Hematopoietic multipotent progenitor cell treated with erythropoietin and hydrocortisone succinate and interleukin-3 and kit ligand, for 4 days (in vitro differentiated cells): ENCODE measurements around the gene PRKCH.

Experiments
- DNase-seq: peaks from one replicate; pipeline ENCODE4 v3.0.0-alpha.2; 2015

PRKCH gene

DNA sequence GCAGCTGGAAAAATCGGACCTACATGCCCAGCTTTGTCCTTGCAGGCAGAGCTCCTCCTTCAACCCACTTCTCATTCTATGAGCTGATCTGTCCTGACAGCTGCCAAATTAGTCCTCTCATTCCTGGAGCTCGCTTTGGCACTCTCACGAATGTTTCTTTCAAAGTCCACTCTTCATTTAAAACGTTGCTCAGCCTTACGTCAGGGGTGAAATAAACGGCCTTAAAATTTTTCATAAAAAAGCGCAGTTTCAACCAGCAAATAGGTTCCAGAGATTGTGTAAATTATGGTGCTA, 253.1 kb downstream of the PRKCH start:
- no peak for DNase-seq

GRCh38 chr14:61575126-61575525, 253.7 kb downstream of the PRKCH start:
- no peak for DNase-seq

DNA sequence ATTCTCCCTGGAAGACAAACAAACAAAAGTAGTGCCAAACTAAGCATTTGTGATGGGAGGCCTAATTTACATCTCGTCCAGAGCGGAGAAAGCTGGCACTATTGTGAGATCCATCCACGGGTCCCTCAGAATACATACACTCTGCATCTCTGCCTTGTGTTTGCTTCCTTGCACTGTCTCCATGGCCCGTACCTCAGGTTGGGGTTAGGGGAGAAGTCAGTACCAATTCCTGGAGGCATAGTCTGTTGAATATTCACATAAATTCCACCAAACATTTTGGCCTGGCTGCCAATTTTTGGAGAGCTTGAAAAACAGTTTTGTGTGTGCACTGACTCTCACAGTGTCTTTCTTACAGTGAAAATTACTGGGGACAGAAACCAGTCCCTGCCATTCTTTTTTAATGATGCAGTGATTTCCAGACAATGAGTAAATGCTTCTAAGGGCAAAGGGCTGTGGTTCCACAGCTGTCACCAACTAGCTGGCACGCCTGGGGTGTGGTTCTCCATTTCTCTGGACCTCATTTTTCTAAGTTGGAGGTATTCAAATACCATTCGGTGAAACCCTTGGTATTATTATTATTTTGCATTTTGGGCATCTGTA, 254.3 kb downstream of the PRKCH start:
- no peak for DNase-seq

DNA sequence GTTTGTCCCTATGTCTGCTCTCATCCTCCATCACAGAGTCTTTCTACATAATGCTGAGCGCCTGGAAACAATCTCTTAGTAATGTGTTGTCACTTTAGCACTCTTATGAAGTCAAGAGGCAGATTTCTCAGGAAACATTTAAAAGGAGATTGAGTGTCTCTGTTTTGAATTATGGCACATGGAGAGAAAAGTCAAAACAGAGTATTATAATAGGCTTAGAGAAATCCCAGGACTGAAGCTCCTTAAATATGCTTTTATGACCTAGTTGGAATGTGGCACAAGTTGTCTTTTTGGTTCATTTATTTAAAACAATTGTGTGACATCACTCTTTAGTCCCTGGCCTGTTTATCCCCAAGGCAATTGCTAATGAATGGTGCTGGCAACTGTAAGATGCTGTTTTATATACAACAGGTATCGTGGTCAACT, 256.1 kb downstream of the PRKCH start:
- no peak for DNase-seq

GRCh38 chr14:61578745-61579144, 257.4 kb downstream of the PRKCH start:
- DNase-seq: peak; percentile 70

- DNase-seq: no peak
Observed at GRCh38 chr14:61581340-61581739, 260.0 kb downstream of the PRKCH start.

DNA sequence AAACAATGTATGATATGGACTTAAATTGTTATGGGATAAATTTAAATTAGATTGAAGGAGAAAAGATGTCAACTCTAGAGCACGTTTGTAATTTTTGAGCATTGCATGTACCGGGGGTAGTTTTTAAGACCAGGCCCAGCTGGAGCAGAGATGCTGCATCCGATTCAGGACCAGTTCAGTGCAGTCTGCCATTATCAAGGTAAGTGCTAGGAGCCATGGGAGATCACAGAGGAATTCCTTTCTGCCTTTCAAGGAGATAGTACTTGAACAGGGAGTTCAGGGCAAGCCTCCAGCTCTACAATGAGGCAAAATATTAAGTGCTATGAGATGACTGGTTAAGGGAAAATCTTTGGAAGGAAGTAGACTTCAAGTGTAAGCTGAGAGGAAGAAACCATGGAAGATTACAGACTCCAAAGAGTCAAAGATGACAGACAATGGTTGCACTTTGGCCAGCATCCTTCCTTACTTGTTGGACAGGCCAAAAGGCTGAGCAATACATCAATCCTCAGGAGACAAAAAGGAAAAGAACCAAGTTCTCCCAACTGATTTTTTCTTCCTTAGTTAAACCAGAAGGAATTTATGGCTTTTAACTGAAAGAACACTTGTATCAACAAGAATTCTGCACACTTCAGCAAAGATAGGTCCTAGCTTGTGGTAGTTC, 260.7 kb downstream of the PRKCH start:
- DNase-seq: no peak

- DNase-seq: no peak
Observed at GRCh38 chr14:61582815-61583214, 261.4 kb downstream of the PRKCH start.

- DNase-seq: no peak
Observed at GRCh38 chr14:61584331-61584741, 263.0 kb downstream of the PRKCH start.

- no peak for DNase-seq
Observed at GRCh38 chr14:61585598-61586543, 264.5 kb downstream of the PRKCH start.

- no peak for DNase-seq
Observed at GRCh38 chr14:61586544-61587055, 265.2 kb downstream of the PRKCH start.

DNA sequence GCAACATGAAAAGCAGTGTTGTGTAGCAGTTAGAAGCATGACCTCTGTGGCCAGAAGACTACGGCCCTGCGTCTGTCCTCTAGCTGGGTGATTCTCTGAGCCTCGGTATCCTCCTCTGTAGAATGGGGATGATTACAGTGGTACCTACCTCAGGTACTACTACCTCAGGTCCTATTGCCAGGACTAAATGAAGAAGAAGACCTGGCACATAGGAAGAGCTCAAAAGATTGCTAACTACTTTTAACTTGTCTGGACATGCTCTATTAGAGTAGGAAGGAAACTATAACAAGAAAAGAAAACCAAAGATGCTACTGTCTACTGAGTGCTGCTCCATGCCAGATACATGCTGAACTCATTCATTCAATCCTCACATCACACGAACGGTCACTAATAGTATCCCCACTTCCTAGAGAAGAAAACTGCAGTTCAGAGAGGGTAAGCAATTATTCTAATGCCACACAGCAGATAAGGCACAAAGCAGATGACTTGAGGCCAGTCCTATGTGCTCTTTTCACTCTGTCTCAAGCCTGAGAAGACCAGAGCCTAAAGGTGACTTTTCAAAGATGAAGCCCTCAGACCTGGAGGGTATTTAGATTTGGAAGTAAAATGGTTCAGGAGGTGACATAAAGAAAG, 265.8 kb downstream of the PRKCH start:
- DNase-seq: no peak

DNA sequence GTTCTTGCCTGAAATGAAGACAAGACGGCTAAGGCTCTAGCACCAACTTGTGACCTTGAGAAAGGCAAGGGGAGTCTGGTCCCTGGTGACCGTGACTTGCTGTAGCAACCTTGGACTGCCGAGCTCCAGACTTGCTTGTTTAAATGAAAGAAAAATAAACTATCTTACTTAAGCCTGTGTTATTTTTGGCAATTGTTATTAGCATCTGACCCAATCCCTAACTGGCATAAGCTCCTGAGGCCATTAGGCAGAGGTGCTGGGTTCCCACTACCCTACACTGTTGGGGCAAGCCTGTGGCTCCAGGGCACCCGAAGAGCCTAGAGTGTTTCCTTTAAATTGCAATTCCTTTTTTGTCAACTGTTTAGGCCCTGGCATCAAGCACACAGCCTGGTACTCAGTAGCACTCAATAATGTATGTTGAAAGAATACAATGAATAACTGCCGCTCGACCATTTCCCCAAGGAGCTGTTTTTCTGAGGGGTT, 267.1 kb downstream of the PRKCH start:
- DNase-seq: no peak

DNA sequence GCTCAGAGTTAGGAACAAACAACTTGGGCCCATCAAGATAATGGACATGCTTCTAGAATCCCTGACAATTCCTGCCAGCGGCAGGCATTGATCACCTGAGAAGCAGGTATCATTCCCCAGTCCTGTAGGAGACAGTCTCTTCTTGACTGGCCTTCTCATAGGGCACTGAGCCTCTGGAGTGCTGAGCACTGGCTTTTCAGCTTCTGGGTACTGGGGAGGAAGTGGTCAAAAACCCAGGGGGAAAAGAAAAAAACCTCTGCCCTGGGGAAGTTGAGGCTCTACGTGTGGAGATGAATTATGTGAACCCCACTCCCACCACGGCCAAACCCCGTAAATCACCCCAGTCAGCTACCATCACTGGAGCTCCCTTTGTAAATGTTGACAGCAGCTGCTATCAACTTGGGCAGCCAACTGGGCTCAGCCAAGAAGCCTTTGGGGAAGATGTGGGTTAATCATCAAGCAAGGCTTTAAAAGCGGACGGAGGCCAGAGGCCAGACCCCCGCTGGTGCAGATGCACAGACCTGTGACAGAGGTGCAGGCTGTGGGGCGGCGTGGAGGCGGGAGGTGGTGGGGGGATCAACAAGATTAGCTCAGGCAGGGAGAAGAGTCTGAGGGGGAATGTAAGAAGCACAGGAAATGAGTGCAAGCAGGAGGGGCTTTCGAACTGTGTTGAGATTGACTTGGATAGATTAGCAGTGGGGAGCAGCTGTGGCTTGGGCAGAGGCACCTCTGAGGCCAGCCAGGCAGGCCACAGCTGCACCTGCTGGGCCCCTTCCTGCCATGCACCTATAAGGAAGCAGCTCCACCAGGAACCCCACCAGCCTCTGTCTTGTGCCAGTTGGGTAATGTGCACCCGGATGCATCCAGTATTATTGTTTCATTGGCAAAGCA, 268.6 kb downstream of the PRKCH start:
- no peak for DNase-seq

DNA sequence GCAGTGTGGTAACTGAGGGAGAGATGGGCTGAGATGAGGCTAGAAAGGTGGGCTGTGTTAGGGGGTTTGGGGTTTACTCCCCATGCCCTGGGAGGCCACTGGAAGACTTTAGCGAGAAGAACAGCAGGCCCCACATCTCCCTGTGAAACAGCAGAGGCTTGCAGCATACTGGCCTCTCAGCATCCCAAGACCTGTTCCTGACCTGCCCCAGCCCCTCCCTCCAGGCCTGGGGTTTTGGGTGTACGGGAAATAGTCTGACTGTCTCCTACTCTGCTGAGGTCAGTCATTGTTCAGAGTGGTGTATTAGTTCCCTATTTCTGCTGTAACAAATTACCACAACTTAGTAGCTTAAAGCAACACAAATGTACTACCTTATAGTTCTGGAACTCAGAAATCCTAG, 270.5 kb downstream of the PRKCH start:
- DNase-seq: no peak

DNA sequence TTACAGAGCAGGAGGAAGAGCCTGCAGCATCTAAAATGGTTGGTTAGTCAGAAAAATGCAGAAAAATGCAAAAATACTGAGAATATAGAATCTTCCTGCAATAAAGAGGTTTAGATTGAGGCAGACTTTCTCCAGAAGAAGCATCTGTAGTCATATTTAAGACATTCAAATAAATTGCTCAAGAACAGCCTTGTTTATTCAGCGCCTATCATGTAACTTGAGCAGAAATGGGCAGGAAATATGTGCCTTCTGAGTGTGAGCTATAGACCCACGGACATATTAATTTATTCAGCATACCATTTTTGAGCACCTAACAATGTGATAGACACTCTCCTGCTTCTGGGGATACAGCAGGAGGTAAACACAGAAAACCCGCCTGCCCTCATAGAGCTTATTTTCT, 272.0 kb downstream of the PRKCH start:
- no peak for DNase-seq

- no peak for DNase-seq
Observed at GRCh38 chr14:61596990-61597389, 275.6 kb downstream of the PRKCH start.

GRCh38 chr14:61598980-61599379, 277.6 kb downstream of the PRKCH start:
- DNase-seq: peak; percentile 20

GRCh38 chr14:61599942-61600341, 278.6 kb downstream of the PRKCH start:
- no peak for DNase-seq
